ENCODE data around the gene GSTM2. TPM values are rescaled to one million over a fixed set of nuclear protein-coding genes. Genes with fewer than 3 reads are reported as not detected.

GSTM2 gene
- total RNA-seq, 1 donor from 2014 or later = 20.3 TPM

DNA sequence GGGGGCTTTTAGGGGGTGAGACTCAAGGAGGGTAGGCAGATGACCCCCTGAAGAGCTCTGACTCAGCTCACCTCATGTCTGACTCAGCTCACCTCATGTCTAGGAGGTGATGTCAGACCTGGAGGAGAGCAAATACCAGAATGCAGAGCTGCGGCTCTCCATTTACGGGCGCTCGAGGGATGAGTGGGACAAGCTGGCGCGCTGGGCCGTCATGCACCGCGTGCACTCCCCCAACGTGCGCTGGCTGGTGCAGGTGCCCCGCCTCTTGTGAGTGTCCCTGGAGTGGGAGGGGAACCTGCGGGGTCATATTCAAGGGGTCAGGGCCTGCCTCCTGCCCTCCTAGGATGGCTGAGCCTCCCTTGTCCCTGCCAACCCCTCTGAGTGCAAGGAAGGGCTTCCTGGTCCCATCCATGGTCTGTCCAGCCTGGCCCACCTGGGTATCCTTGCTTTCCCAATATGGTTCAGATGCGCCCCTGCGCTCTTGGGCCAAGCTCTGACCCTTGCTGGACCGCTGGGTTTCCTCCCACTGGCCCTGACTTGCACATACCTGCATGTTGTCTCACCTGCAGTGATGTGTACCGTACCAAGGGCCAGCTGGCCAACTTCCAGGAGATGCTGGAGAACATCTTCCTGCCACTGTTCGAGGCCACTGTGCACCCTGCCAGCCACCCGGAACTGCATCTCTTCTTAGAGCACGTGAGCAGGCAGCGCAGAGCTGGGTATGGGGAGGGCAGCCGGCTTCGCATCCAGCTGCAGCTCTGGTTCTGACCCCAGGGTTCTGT, 39.1 kb upstream of the GSTM2 start:
- no peak overlapping the region for H3K4me3 ChIP-seq
- no peak for DNase-seq (ENCODE audit: low spot score in 2 of 2)
- intact Hi-C loops (cut with DNase I) = no loop called here
- no peaks in the 10 kb centered on the region for H3K27me3 ChIP-seq
- H3K9me3 ChIP-seq = no peaks in the 10 kb centered on the region
- H3K36me3 ChIP-seq = peaks cover 49 to 50% of the 10 kb centered on the region in 2 donors
- no peak overlapping the region for H3K27ac ChIP-seq
- H3K4me1 ChIP-seq = peaks cover 0 to 9% of the 10 kb centered on the region in 2 donors
- no peak for TF ChIP-seq CTCF (IDR thresholded peaks at IDR 0.05)

GRCh38 chr1:109629372-109630030, 38.4 kb upstream of the GSTM2 start:
- H3K4me1 ChIP-seq = peaks cover 0 to 2% of the 10 kb centered on the region in 2 donors
- TF ChIP-seq CTCF (IDR thresholded peaks at IDR 0.05) = no peak

DNA sequence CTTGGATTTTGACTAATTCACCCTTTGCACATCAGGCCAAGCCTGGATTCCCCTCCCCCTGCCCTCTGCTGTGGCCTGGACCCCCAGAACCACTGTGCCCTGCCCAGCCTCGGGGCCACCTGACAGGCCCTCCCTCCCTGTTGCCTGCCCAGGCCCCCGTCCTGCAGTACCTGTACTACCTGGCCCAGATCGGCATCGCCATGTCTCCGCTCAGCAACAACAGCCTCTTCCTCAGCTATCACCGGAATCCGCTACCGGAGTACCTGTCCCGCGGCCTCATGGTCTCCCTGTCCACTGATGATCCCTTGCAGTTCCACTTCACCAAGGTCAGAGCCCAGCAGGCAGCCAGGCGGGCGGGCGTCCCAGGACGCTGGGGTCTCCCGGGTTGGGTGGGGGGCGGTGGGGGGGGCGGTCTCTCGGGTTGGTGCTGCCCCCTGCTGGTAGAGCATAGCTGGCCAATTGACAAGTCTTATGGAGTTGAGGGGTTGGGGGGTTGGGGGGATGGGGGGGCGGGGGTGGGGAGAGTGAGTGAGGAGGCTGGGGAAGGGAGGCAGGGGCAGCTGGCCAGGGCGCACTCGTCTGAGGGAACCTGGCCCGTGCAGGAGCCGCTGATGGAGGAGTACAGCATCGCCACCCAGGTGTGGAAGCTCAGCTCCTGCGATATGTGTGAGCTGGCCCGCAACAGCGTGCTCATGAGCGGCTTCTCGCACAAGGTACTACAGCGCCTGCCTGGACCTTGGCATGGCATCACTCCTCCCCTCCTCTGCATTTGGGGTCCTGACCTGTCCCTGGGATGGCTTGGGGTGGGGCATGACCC, 37.6 kb upstream of the GSTM2 start:
- no peaks in the 10 kb centered on the region for H3K27me3 ChIP-seq
- intact Hi-C loops (cut with DNase I) = no loop called here
- no peak overlapping the region for H3K27ac ChIP-seq
- H3K36me3 ChIP-seq = peaks cover 49 to 50% of the 10 kb centered on the region in 2 donors
- H3K4me3 ChIP-seq = no peak overlapping the region
- H3K9me3 ChIP-seq = no peaks in the 10 kb centered on the region
- peak in 1 of 2 donors; percentile 58 for DNase-seq (ENCODE audit: low spot score in 2 of 2)
- TF ChIP-seq CTCF (IDR thresholded peaks at IDR 0.05) = peak in 2 of 3 experiments; percentile 29 to 58
- H3K4me1 ChIP-seq = no peaks in the 10 kb centered on the region

More at GRCh38 chr1:109629372-109630030, 38.4 kb upstream of the GSTM2 start:
- no peak for DNase-seq (ENCODE audit: low spot score in 2 of 2)
- H3K27ac ChIP-seq = no peak overlapping the region
- H3K4me3 ChIP-seq = no peak overlapping the region
- H3K27me3 ChIP-seq = no peaks in the 10 kb centered on the region
- intact Hi-C loops (cut with DNase I) = no loop called here
- H3K9me3 ChIP-seq = no peaks in the 10 kb centered on the region
- peaks cover 49 to 50% of the 10 kb centered on the region in 2 donors for H3K36me3 ChIP-seq

DNA sequence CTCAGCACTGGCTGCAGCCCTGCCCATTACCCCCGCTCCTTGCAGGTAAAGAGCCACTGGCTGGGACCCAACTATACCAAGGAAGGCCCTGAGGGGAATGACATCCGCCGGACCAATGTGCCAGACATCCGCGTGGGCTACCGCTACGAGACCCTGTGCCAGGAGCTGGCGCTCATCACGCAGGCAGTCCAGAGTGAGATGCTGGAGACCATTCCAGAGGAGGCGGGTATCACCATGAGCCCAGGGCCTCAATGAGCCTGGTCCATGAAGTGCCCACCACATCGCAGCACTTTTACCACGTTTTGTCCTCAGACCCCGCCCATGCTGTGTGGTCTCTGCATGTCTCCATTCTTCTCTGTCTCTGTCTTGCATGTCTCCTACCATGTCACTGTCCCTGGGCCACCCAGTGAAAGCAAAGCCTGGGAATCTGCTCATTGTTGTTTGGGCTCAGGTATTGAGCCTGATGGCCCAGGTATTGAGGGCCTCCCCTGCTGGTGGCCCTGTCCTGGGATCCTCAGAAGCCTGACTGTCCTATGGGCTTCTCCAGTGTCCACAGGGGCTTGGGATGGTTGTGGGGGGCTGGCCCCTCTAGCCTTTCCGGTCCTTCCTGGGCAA, 36.9 kb upstream of the GSTM2 start:
- H3K4me3 ChIP-seq = no peak overlapping the region
- no peak for TF ChIP-seq CTCF (IDR thresholded peaks at IDR 0.05)
- peaks cover 48 to 49% of the 10 kb centered on the region in 2 donors for H3K36me3 ChIP-seq
- intact Hi-C loops (cut with DNase I) = no loop called here
- no peak for DNase-seq (ENCODE audit: low spot score in 2 of 2)
- H3K27ac ChIP-seq = no peak overlapping the region
- H3K27me3 ChIP-seq = no peaks in the 10 kb centered on the region
- no peaks in the 10 kb centered on the region for H3K4me1 ChIP-seq
- no peaks in the 10 kb centered on the region for H3K9me3 ChIP-seq

Measured in ascending aorta (tissue), 2 donors.